GM12878 (cell line): ENCODE data around the gene TSSK3. TPM values are rescaled to one million over a fixed set of nuclear protein-coding genes. Genes with fewer than 3 reads are reported as not detected.

Source experiments
- ATF3 ChIP-seq: IDR thresholded peaks from 2 replicates; pipeline ENCODE4 v1.6.1; 2011; ENCODE audit warnings: low read depth, mild to moderate bottlenecking, low read length, moderate library complexity, borderline replicate concordance; ENCODE audit errors: extremely low read depth
- BCL3 ChIP-seq: IDR thresholded peaks from 2 replicates; pipeline ENCODE4 v1.6.1; 2011; ENCODE audit warnings: borderline replicate concordance, low read depth, mild to moderate bottlenecking, moderate library complexity, low read length; ENCODE audit not compliant: insufficient read depth, poor library complexity, severe bottlenecking
- CHD1 ChIP-seq: IDR thresholded peaks from 2 replicates; pipeline ENCODE4 v1.6.1; 2012; ENCODE audit warnings: low read depth, low read length, improper control_type of control experiment
- CREB1 ChIP-seq: IDR thresholded peaks from 2 replicates; pipeline ENCODE4 v1.6.1; 2012; ENCODE audit warnings: low read depth, mild to moderate bottlenecking, inconsistent platforms
- HCFC1 ChIP-seq: fragments of 150-350 bp; IDR thresholded peaks from 2 replicates; pipeline ENCODE4 v1.6.1; 2014; ENCODE audit warnings: low read length
- JUNB ChIP-seq: IDR thresholded peaks from 2 replicates; pipeline ENCODE4 v1.6.1; 2016; ENCODE audit warnings: antibody characterized with exemption, mild to moderate bottlenecking
- KDM1A ChIP-seq: fragments of 200-600 bp; sonication (generic); IDR thresholded peaks from 2 replicates; pipeline ENCODE4 v1.6.1; 2016; ENCODE audit warnings: borderline replicate concordance
- MYC ChIP-seq: IDR thresholded peaks from 2 replicates; pipeline ENCODE4 v1.6.1; 2011; ENCODE audit warnings: mild to moderate bottlenecking, low read length, moderate library complexity, inconsistent platforms; ENCODE audit not compliant: insufficient read depth, insufficient replicate concordance, insufficient read length, severe bottlenecking
- NR2C2 ChIP-seq: IDR thresholded peaks from 2 replicates; pipeline ENCODE4 v1.6.1; 2011; ENCODE audit warnings: borderline replicate concordance, low read depth; ENCODE audit not compliant: control insufficient read depth, insufficient read length
- RBBP5 ChIP-seq: fragments of 200-600 bp; sonication (generic); conservative IDR thresholded peaks from 2 replicates; pipeline ENCODE4 v1.6.1; 2016
- SREBF2 ChIP-seq: IDR thresholded peaks from 2 replicates; pipeline ENCODE4 v1.6.1; 2012; ENCODE audit warnings: mild to moderate bottlenecking, low read length
- ZBED1 ChIP-seq: IDR thresholded peaks from 2 replicates; pipeline ENCODE4 v1.6.1; 2016; ENCODE audit warnings: borderline replicate concordance
- ZBTB11 ChIP-seq: fragments of 450-650 bp; formaldehyde crosslinking; IDR thresholded peaks from 2 replicates; pipeline ENCODE4 v1.5.0; 2022; ENCODE audit warnings: mild to moderate bottlenecking, missing genetic modification characterization
- ZBTB40 ChIP-seq: fragments of 450-650 bp; IDR thresholded peaks from 2 replicates; pipeline ENCODE4 v1.6.1; 2016; ENCODE audit warnings: mild to moderate bottlenecking, moderate library complexity, borderline replicate concordance
- ZNF622 ChIP-seq: fragments of 450-650 bp; IDR thresholded peaks from 2 replicates; pipeline ENCODE4 v1.6.1; 2017; ENCODE audit warnings: mild to moderate bottlenecking, inconsistent platforms
- polyA plus RNA-seq, 11 experiments: library from polyadenylated mRNA; depleted of rRNA in 4 of 11; unstranded in 6 of 11; stranded (reverse) in 5 of 11; fragments of >200 nt; fragmentation: Nextera tagmentation in 4 of 11; fragmentation: Illumina TruSeq in 1 of 11; extraction: Ambion mirVana in 4 of 11; extraction: Trizol in 1 of 11; gene quantifications; 1 replicate in 1 of 11; 2 replicates in 10 of 11; pipeline versions ENCODE4 v1.2.1 to v1.2.3, GENCODE V29; 2011 to 2016; ENCODE audit warnings: inconsistent platforms in 2 of 11, missing spikeins in 2 of 11, low read depth in 1 of 11
- total RNA-seq, 4 experiments: library from RNA; depleted of rRNA in 3 of 4; stranded (reverse); fragments of >200 nt in 3 of 4; fragmentation: Illumina TruSeq in 1 of 4; extraction: Trizol in 1 of 4; gene quantifications; 2 replicates each; pipeline versions ENCODE4 v1.2.1 to v1.2.3, GENCODE V29; 2013 to 2021
- TF ChIP-seq, protein P1 (sequence below): fragments of 450-650 bp; IDR thresholded peaks from 2 replicates; pipeline ENCODE4 v1.6.1; 2017; ENCODE audit warnings: mild to moderate bottlenecking
- TF ChIP-seq, protein P2 (sequence below): fragments of 450-650 bp; IDR thresholded peaks from 2 replicates; pipeline ENCODE4 v1.6.1; 2017; ENCODE audit warnings: low read depth, mild to moderate bottlenecking, moderate library complexity

TSSK3 gene
- total and polyA plus RNA-seq, 10 of the 15 experiments (the other 5 are each of a cell fraction or from before 2014, with no cell fraction given), result 0.42 to 0.82 (median 0.60) TPM

- TF ChIP-seq BCL3 (no peak), SREBF2 (no peak), JUNB (no peak), ZBTB40 (no peak), ZBED1 (no peak), RBBP5 (no peak), CREB1 (peak; percentile 11; the same call in 1 of the 2 replicates), ATF3 (no peak), NR2C2 (no peak), ZBTB11 (no peak), KDM1A (no peak), HCFC1 (no peak), CHD1 (no peak), ZNF622 (no peak), MYC (no peak)
- TF ChIP-seq, protein P1, sequence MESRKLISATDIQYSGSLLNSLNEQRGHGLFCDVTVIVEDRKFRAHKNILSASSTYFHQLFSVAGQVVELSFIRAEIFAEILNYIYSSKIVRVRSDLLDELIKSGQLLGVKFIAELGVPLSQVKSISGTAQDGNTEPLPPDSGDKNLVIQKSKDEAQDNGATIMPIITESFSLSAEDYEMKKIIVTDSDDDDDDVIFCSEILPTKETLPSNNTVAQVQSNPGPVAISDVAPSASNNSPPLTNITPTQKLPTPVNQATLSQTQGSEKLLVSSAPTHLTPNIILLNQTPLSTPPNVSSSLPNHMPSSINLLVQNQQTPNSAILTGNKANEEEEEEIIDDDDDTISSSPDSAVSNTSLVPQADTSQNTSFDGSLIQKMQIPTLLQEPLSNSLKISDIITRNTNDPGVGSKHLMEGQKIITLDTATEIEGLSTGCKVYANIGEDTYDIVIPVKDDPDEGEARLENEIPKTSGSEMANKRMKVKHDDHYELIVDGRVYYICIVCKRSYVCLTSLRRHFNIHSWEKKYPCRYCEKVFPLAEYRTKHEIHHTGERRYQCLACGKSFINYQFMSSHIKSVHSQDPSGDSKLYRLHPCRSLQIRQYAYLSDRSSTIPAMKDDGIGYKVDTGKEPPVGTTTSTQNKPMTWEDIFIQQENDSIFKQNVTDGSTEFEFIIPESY, result peak; percentile 71; the same call in 1 of the 2 replicates
- TF ChIP-seq, protein P2, sequence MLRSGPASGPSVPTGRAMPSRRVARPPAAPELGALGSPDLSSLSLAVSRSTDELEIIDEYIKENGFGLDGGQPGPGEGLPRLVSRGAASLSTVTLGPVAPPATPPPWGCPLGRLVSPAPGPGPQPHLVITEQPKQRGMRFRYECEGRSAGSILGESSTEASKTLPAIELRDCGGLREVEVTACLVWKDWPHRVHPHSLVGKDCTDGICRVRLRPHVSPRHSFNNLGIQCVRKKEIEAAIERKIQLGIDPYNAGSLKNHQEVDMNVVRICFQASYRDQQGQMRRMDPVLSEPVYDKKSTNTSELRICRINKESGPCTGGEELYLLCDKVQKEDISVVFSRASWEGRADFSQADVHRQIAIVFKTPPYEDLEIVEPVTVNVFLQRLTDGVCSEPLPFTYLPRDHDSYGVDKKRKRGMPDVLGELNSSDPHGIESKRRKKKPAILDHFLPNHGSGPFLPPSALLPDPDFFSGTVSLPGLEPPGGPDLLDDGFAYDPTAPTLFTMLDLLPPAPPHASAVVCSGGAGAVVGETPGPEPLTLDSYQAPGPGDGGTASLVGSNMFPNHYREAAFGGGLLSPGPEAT, result no peak
These were observed 11.4 kb upstream of the TSSK3 start (continued) for GRCh38 chr1:32350785-32351398.
